Loucy (cell line): ENCODE data around the gene IRF2.

Experiments
- H2AFZ ChIP-seq: fragments of 200-600 bp; sonication (generic); 2 replicates; pipeline ENCODE4 v1.6.0; 2016; ENCODE audit warnings: antibody characterized with exemption, mild to moderate bottlenecking, low read length, moderate library complexity
- H3F3A ChIP-seq: fragments of 200-600 bp; 2 replicates; pipeline ENCODE4 v1.6.0; 2016; ENCODE audit warnings: antibody characterized with exemption, low read depth, mild to moderate bottlenecking
- H3K27me3 ChIP-seq: fragments of 200-600 bp; sonication (generic); 2 replicates; pipeline ENCODE4 v1.6.1; 2014; ENCODE audit warnings: low read length, mild to moderate bottlenecking; ENCODE audit not compliant: insufficient read depth, poor library complexity, severe bottlenecking
- H3K36me3 ChIP-seq: fragments of 200-600 bp; sonication (generic); 2 replicates; pipeline ENCODE4 v1.6.1; 2016; ENCODE audit warnings: low read length; ENCODE audit not compliant: insufficient read depth
- H3K4me1 ChIP-seq: fragments of 200-600 bp; sonication (generic); 2 replicates; pipeline ENCODE4 v1.5.1; 2014; ENCODE audit warnings: low read length, mild to moderate bottlenecking; ENCODE audit not compliant: insufficient read depth, poor library complexity, severe bottlenecking
- H3K4me2 ChIP-seq: fragments of 200-600 bp; sonication (generic); 2 replicates; pipeline ENCODE4 v1.6.0; 2014; ENCODE audit warnings: antibody characterized with exemption, low read length, low read depth, mild to moderate bottlenecking; ENCODE audit not compliant: poor library complexity, severe bottlenecking
- H3K4me3 ChIP-seq: fragments of 200-600 bp; sonication (generic); 2 replicates; pipeline ENCODE4 v1.5.1; 2014; ENCODE audit warnings: low read length, mild to moderate bottlenecking, mixed read lengths; ENCODE audit not compliant: poor library complexity, severe bottlenecking
- H3K79me2 ChIP-seq: fragments of 200-600 bp; sonication (generic); 2 replicates; pipeline ENCODE4 v1.6.1; 2014; ENCODE audit warnings: low read length; ENCODE audit not compliant: insufficient read depth
- H3K9ac ChIP-seq: fragments of 200-600 bp; sonication (generic); 2 replicates; pipeline ENCODE4 v1.6.0; 2014; ENCODE audit warnings: mild to moderate bottlenecking, low read depth, low read length, moderate library complexity; ENCODE audit not compliant: poor library complexity, severe bottlenecking
- H3K9me2 ChIP-seq: fragments of 200-600 bp; sonication (generic); replicated peaks from 2 replicates; pipeline ENCODE4 v1.6.1; 2016; ENCODE audit warnings: low read depth, low read length, mixed read lengths
- H3K9me3 ChIP-seq: fragments of 200-600 bp; sonication (generic); 2 replicates; pipeline ENCODE4 v1.6.1; 2014; ENCODE audit warnings: mild to moderate bottlenecking, antibody characterized with exemption, low read length, low read depth; ENCODE audit not compliant: insufficient read depth
- H4K20me1 ChIP-seq: fragments of 200-600 bp; sonication (generic); 2 replicates; pipeline ENCODE4 v1.6.0; 2014; ENCODE audit warnings: antibody characterized with exemption, low read length, mild to moderate bottlenecking; ENCODE audit not compliant: insufficient read depth, poor library complexity, severe bottlenecking
- EZH2phosphoT487 ChIP-seq: fragments of 200-600 bp; IDR thresholded peaks from 2 replicates; pipeline ENCODE4 v1.6.1; 2018; ENCODE audit warnings: antibody characterized with exemption, mild to moderate bottlenecking, moderate library complexity, borderline replicate concordance
- TF ChIP-seq, protein P1 (sequence below): fragments of 200-600 bp; sonication (generic); conservative IDR thresholded peaks from 2 replicates; pipeline ENCODE4 v1.5.1; 2014; ENCODE audit warnings: mild to moderate bottlenecking, antibody characterized with exemption, low read length

IRF2 gene

DNA sequence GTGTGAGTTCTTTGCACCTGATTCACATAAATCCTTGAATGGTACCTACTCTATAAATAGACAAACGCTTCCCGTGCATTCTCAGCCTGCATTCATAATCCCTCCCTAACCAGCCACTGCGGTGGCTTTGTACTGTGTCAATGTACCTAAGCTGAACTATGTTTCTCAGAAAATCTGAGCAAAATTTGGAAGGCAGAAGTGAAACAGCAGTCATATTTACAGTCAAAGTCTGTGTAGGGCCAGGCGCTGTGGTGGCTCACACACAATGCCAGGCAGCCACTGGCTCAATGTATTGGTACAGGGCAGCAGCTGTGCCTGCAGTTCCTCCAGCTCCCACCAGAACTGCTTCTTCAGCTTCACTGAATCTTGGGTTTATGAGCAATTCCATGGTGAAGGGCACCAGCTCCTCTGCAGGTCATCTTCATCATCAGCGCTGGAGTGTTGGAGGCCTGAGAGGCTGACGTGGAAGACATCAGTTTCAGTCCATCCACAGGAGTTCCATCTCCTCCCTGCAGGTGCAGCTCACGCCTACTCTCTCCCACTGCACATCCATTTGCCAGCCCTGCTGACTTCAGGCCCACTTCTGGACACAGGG is 32.3 kb upstream of the IRF2 start:
- no peaks in the 10 kb centered on the region for H3F3A ChIP-seq
- no peak overlapping the region for H3K9ac ChIP-seq
- no peaks in the 10 kb centered on the region for H3K36me3 ChIP-seq
- no peaks in the 10 kb centered on the region for H3K9me2 ChIP-seq
- H3K4me3 ChIP-seq, result no peak overlapping the region
- H3K4me2 ChIP-seq, result no peak overlapping the region
- H3K9me3 ChIP-seq, result no peaks in the 10 kb centered on the region
- TF ChIP-seq, protein P1, sequence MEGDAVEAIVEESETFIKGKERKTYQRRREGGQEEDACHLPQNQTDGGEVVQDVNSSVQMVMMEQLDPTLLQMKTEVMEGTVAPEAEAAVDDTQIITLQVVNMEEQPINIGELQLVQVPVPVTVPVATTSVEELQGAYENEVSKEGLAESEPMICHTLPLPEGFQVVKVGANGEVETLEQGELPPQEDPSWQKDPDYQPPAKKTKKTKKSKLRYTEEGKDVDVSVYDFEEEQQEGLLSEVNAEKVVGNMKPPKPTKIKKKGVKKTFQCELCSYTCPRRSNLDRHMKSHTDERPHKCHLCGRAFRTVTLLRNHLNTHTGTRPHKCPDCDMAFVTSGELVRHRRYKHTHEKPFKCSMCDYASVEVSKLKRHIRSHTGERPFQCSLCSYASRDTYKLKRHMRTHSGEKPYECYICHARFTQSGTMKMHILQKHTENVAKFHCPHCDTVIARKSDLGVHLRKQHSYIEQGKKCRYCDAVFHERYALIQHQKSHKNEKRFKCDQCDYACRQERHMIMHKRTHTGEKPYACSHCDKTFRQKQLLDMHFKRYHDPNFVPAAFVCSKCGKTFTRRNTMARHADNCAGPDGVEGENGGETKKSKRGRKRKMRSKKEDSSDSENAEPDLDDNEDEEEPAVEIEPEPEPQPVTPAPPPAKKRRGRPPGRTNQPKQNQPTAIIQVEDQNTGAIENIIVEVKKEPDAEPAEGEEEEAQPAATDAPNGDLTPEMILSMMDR, result peak; percentile 42; the same call in 1 of the 2 replicates
- TF ChIP-seq EZH2phosphoT487, result no peak
- H3K4me1 ChIP-seq, result peaks cover 12% of the 10 kb centered on the region
- no peaks in the 10 kb centered on the region for H3K79me2 ChIP-seq
- H4K20me1 ChIP-seq, result no peaks in the 10 kb centered on the region
- H2AFZ ChIP-seq, result no peak overlapping the region
- no peaks in the 10 kb centered on the region for H3K27me3 ChIP-seq

DNA sequence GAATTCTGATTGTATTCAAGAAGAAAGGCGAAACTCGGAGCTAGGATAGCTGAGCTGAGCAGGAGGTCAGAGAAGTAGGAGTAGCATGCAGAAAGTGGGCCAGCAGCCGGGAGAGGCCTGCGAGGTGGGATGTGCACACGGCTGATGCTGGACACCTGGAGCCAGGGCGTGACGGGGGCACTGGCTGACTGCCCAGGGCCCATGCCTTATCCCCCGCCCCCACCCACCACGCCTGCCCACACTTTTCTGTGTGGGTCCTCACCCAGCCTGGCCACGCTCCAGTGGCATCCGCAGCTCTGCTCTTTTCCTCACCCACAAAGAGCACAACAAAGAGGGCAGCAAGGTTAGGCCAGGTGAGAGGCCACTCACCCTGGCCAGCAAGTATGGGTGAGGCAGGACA is 30.0 kb upstream of the IRF2 start:
- H3K4me2 ChIP-seq, result no peak overlapping the region
- H4K20me1 ChIP-seq, result no peaks in the 10 kb centered on the region

DNA sequence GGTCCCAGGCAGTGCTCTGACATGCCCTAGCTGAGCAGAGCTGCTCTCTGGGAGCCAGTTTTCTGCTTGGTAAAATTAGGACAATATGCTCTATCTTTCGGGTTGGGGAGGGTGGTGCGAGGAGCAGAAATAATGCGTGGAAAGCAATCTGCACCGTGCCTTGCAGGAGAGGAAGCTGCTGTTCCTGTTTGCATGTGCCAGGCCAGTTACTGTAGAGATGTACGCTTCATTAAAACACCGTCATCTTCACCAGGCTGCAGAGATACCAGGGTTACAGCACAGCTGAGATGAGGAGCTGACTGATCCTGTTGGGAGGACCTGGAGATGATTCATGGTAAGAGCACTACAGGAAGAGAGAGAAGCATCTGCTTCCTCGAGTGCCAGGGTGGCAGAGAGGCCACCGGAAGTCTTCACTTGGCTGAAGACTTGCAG is 29.5 kb upstream of the IRF2 start:
- no peak overlapping the region; the same call in 1 of the 2 replicates for H2AFZ ChIP-seq
- H3F3A ChIP-seq, result no peaks in the 10 kb centered on the region
- no peaks in the 10 kb centered on the region for H3K9me3 ChIP-seq
- no peaks in the 10 kb centered on the region for H4K20me1 ChIP-seq
- H3K4me1 ChIP-seq, result peaks cover 12% of the 10 kb centered on the region
- no peak for TF ChIP-seq EZH2phosphoT487
- TF ChIP-seq, protein P1, result no peak
- no peaks in the 10 kb centered on the region for H3K36me3 ChIP-seq
- H3K4me2 ChIP-seq, result no peak overlapping the region
- H3K9ac ChIP-seq, result no peak overlapping the region
- no peaks in the 10 kb centered on the region for H3K79me2 ChIP-seq
- no peak overlapping the region for H3K4me3 ChIP-seq
- no peaks in the 10 kb centered on the region for H3K27me3 ChIP-seq
- no peaks in the 10 kb centered on the region for H3K9me2 ChIP-seq

More for the DNA sequence above, 30.0 kb upstream of the IRF2 start:
- Histone ChIP-seq H3K9me2 (no peaks in the 10 kb centered on the region), H3K9me3 (no peaks in the 10 kb centered on the region), H3K4me1 (peaks cover 12% of the 10 kb centered on the region), H3K4me3 (no peak overlapping the region), H3F3A (no peaks in the 10 kb centered on the region), H2AFZ (no peak overlapping the region; the same call in 1 of the 2 replicates), H3K36me3 (no peaks in the 10 kb centered on the region), H3K79me2 (no peaks in the 10 kb centered on the region), H3K27me3 (no peaks in the 10 kb centered on the region), H3K9ac (no peak overlapping the region)
- TF ChIP-seq, protein P1, result no peak
- TF ChIP-seq EZH2phosphoT487, result no peak
